H1 (cell line): ENCODE data around the gene KLHL17. TPM values are rescaled to one million over a fixed set of nuclear protein-coding genes. Genes with fewer than 3 reads are reported as not detected.
A peak's percentile ranks its signal among the peaks of the same experiment; 100 is the strongest.

ENCODE experiments used
- CTCF ChIA-PET: fragments of 300-600 bp; sonication (Branson Sonifier 250); formaldehyde crosslinking; loops from one replicate; lab custom pipeline; 2021; ENCODE audit not compliant: partially characterized antibody; lab: Charles Lee
- POLR2A ChIA-PET: fragments of 300-600 bp; sonication (Branson Sonifier 250); formaldehyde crosslinking; loops from one replicate; lab custom pipeline; 2021; ENCODE audit warnings: inconsistent platforms; ENCODE audit not compliant: partially characterized antibody; lab: Charles Lee
- DNase-seq, 2 experiments: peaks; one replicate each; pipeline versions ENCODE4 v3.0.0 to v3.0.0-alpha.2; 2010 to 2022; ENCODE audit warnings: low spot score in 2 of 2, low read depth in 1 of 2, mixed read lengths in 1 of 2
- FAIRE-seq: peaks from 2 replicates; lab custom pipeline; 2011; peaks lifted over from hg19 to GRCh38; lab: Jason Lieb, UNC
- H2AFZ ChIP-seq: 2 replicates; pipeline ENCODE4 v1.8.1; 2012; ENCODE audit warnings: low read length, inconsistent platforms
- H2AK5ac ChIP-seq: 2 replicates; pipeline ENCODE4 v1.6.1; 2013; ENCODE audit warnings: low read depth, low read length
- H2BK120ac ChIP-seq: replicated peaks from 2 replicates; pipeline ENCODE3; 2013; ENCODE audit warnings: low read depth, low read length, inconsistent platforms
- H2BK12ac ChIP-seq: 2 replicates; pipeline ENCODE4 v1.6.1; 2013; ENCODE audit warnings: low read depth, low read length
- H2BK15ac ChIP-seq: 2 replicates; pipeline ENCODE4 v1.6.1; 2013; ENCODE audit warnings: low read length
- H2BK20ac ChIP-seq: 2 replicates; pipeline ENCODE4 v1.6.1; 2013; ENCODE audit warnings: low read length
- H2BK5ac ChIP-seq: 2 replicates; pipeline ENCODE4 v1.6.1; 2013; ENCODE audit warnings: low read depth, low read length
- H3K14ac ChIP-seq: 2 replicates; pipeline ENCODE4 v1.6.1; 2013; ENCODE audit warnings: inconsistent platforms; ENCODE audit not compliant: insufficient read length
- H3K18ac ChIP-seq: 2 replicates; pipeline ENCODE4 v1.6.1; 2013; ENCODE audit warnings: low read length; ENCODE audit errors: extremely low read depth
- H3K23ac ChIP-seq: 2 replicates; pipeline ENCODE4 v1.6.1; 2013; ENCODE audit warnings: inconsistent platforms; ENCODE audit not compliant: insufficient read length
- H3K23me2 ChIP-seq: 2 replicates; pipeline ENCODE4 v1.6.1; 2013; ENCODE audit warnings: low read depth, low read length
- H3K27ac ChIP-seq: 2 replicates; pipeline ENCODE4 v1.6.1; 2011; ENCODE audit warnings: low read depth, low read length, inconsistent platforms
- H3K27me3 ChIP-seq, 4 experiments: replicated peaks in 1 of 4; 1 replicate in 1 of 4; 2 replicates in 3 of 4; pipeline versions ENCODE4 v1.6.1 to v1.8.1; 2011 to 2013; ENCODE audit warnings: low read length in 3 of 4, mild to moderate bottlenecking in 3 of 4, inconsistent platforms in 2 of 4, mixed read lengths in 2 of 4, moderate library complexity in 1 of 4; ENCODE audit not compliant: control insufficient read depth in 3 of 4, insufficient read depth in 3 of 4; ENCODE audit errors: extremely low read depth in 1 of 4
- H3K36me3 ChIP-seq, 4 experiments: 2 replicates each; pipeline versions ENCODE4 v1.6.1 to v1.8.1; 2011 to 2013; ENCODE audit warnings: mild to moderate bottlenecking in 4 of 4, low read length in 3 of 4, moderate library complexity in 2 of 4, control low read depth in 1 of 4, inconsistent platforms in 1 of 4; ENCODE audit not compliant: insufficient read depth in 4 of 4, control insufficient read depth in 2 of 4
- H3K4ac ChIP-seq: replicated peaks from 2 replicates; pipeline ENCODE3; 2013; ENCODE audit warnings: low read length, low read depth, mixed read lengths, inconsistent platforms; ENCODE audit not compliant: insufficient read length
- H3K4me1 ChIP-seq, 4 experiments: replicated peaks in 1 of 4; 1 replicate in 1 of 4; 2 replicates in 3 of 4; pipeline versions ENCODE4 v1.6.1 to v1.8.1; 2011 to 2013; ENCODE audit warnings: low read length in 3 of 4, inconsistent platforms in 2 of 4, mixed read lengths in 1 of 4; ENCODE audit not compliant: insufficient read depth in 4 of 4, control insufficient read depth in 3 of 4
- H3K4me2 ChIP-seq, 2 experiments: 2 replicates each; pipeline versions ENCODE4 v1.6.1 to v1.8.1; 2011 to 2013; ENCODE audit warnings: low read depth in 2 of 2, low read length in 2 of 2, control low read depth in 1 of 2, inconsistent platforms in 1 of 2, mild to moderate bottlenecking in 1 of 2; ENCODE audit not compliant: insufficient read depth in 1 of 2
- H3K4me3 ChIP-seq, 4 experiments: fragments of 200-600, 300-600 bp in 1 of 4; sonication (generic), shearing (Covaris generic), sonication (Bioruptor Twin) in 1 of 4; 2 replicates each; pipeline versions ENCODE4 v1.5.1 to v1.8.1; 2011 to 2016; ENCODE audit warnings: low read length in 4 of 4, low read depth in 3 of 4, control low read depth in 2 of 4, inconsistent platforms in 2 of 4, mild to moderate bottlenecking in 2 of 4, mixed read lengths in 1 of 4, moderate library complexity in 1 of 4; ENCODE audit not compliant: insufficient read depth in 2 of 4; ENCODE audit errors: extremely low read depth in 1 of 4
- H3K56ac ChIP-seq: replicated peaks from 2 replicates; pipeline ENCODE3; 2013; ENCODE audit warnings: low read depth, mild to moderate bottlenecking, mixed read lengths, low read length, inconsistent platforms; ENCODE audit not compliant: insufficient read length
- H3K79me1 ChIP-seq: 2 replicates; pipeline ENCODE4 v1.6.1; 2013; ENCODE audit warnings: low read depth, low read length, control low read depth
- H3K79me2 ChIP-seq, 2 experiments: 2 replicates each; pipeline versions ENCODE4 v1.6.1 to v1.8.1; 2012 to 2013; ENCODE audit warnings: low read length in 2 of 2, mild to moderate bottlenecking in 2 of 2, inconsistent platforms in 1 of 2; ENCODE audit not compliant: insufficient read depth in 2 of 2, control insufficient read depth in 1 of 2
- H3K9ac ChIP-seq, 4 experiments: replicated peaks in 1 of 4; 1 replicate in 1 of 4; 2 replicates in 3 of 4; pipeline versions ENCODE4 v1.6.1 to v1.8.1; 2011 to 2013; ENCODE audit warnings: low read depth in 3 of 4, low read length in 3 of 4, control low read depth in 2 of 4, mild to moderate bottlenecking in 2 of 4, moderate library complexity in 2 of 4, inconsistent platforms in 1 of 4; ENCODE audit errors: extremely low read depth in 1 of 4
- H3K9me3 ChIP-seq, 2 experiments: 2 replicates each; pipeline versions ENCODE4 v1.6.1 to v1.8.1; 2012 to 2013; ENCODE audit warnings: mild to moderate bottlenecking in 2 of 2, moderate library complexity in 2 of 2, control low read depth in 1 of 2, inconsistent platforms in 1 of 2, low read depth in 1 of 2, low read length in 1 of 2, mixed read lengths in 1 of 2; ENCODE audit not compliant: insufficient read depth in 2 of 2
- H4K20me1 ChIP-seq, 2 experiments: replicated peaks in 1 of 2; 2 replicates each; pipeline versions ENCODE3 to v1.8.1; 2011 to 2013; ENCODE audit warnings: inconsistent platforms in 2 of 2, low read length in 2 of 2, mild to moderate bottlenecking in 1 of 2; ENCODE audit not compliant: insufficient read depth in 2 of 2, control insufficient read depth in 1 of 2
- H4K5ac ChIP-seq: 2 replicates; pipeline ENCODE4 v1.6.1; 2013; ENCODE audit warnings: low read length, low read depth, mixed read lengths, inconsistent platforms; ENCODE audit not compliant: insufficient read length
- H4K8ac ChIP-seq: 2 replicates; pipeline ENCODE4 v1.8.0; 2013; ENCODE audit warnings: mild to moderate bottlenecking, moderate library complexity, low read length, inconsistent platforms; ENCODE audit not compliant: insufficient read depth; ENCODE audit errors: extremely low read depth
- H4K91ac ChIP-seq: replicated peaks from 2 replicates; pipeline ENCODE3; 2013; ENCODE audit warnings: low read length, mixed read lengths, inconsistent platforms; ENCODE audit not compliant: insufficient read length
- ATF2 ChIP-seq: IDR thresholded peaks from 2 replicates; pipeline ENCODE4 v1.6.1; 2012; ENCODE audit warnings: low read length, inconsistent platforms
- ATF3 ChIP-seq: IDR thresholded peaks from 2 replicates; pipeline ENCODE4 v1.6.1; 2011; ENCODE audit warnings: low read depth, mild to moderate bottlenecking, low read length; ENCODE audit not compliant: insufficient read depth
- CBX8 ChIP-seq: fragments of 300-800, 300-1000 bp; sonication (generic); IDR thresholded peaks from 2 replicates; pipeline ENCODE4 v1.7.1; 2016; ENCODE audit warnings: low read depth, low read length, borderline replicate concordance
- CTCF ChIP-seq, 3 experiments: IDR thresholded peaks; 1 replicate in 2 of 3; 2 replicates in 1 of 3; pipeline versions ENCODE4 v1.5.1 to v1.6.1; 2011; ENCODE audit warnings: low read length in 3 of 3, mild to moderate bottlenecking in 3 of 3, inconsistent platforms in 2 of 3, low read depth in 1 of 3, moderate library complexity in 1 of 3; ENCODE audit not compliant: insufficient read depth in 1 of 3; ENCODE audit errors: control extremely low read depth in 1 of 3
- E2F6 ChIP-seq: IDR thresholded peaks from 2 replicates; pipeline ENCODE4 v1.6.1; 2012; ENCODE audit warnings: inconsistent platforms
- EZH2 ChIP-seq: fragments of 200-600 bp; sonication (generic); IDR thresholded peaks from 2 replicates; pipeline ENCODE4 v1.7.1; 2012; ENCODE audit warnings: low read depth, mild to moderate bottlenecking, moderate library complexity, low read length, inconsistent platforms; ENCODE audit not compliant: severe bottlenecking
- WGBS, 2 experiments: shearing (Covaris generic) in 1 of 2; methylation state at CpG; one replicate each; pipeline versions ENCODE4 v1.1.6 to v1.1.7; 2013 to 2015; ENCODE audit warnings: low lambda C conversion rate in 2 of 2, mixed read lengths in 2 of 2, inconsistent platforms in 1 of 2, low coverage in 1 of 2, missing lambda C conversion rate in 1 of 2; ENCODE audit not compliant: insufficient replicate concordance in 2 of 2, insufficient coverage in 1 of 2, insufficient read length in 1 of 2; ENCODE audit errors: extremely low coverage in 1 of 2, missing lambda C conversion rate in 1 of 2; 5-methylcytosine and 5-hydroxymethylcytosine counted together
- polyA plus RNA-seq, 7 experiments: library from polyadenylated mRNA; depleted of rRNA in 3 of 7; stranded (reverse) in 5 of 7; unstranded in 2 of 7; fragments of >200 nt in 5 of 7; fragments of 200-250 nt in 2 of 7; gene quantifications; 1 replicate in 5 of 7; 2 replicates in 1 of 7; 4 replicates in 1 of 7; pipeline versions ENCODE4 v1.2.1 to v1.2.3, GENCODE V29; 2011 to 2013; ENCODE audit warnings: missing spikeins in 2 of 7, mixed read lengths in 2 of 7
- total RNA-seq: library from RNA; stranded (reverse); fragmentation: NEBNext Ultra II Directional; extraction: Animal tissue kit (Norgen Biotek cat#: 25700); gene quantifications from 2 replicates; pipeline ENCODE4 v1.2.1, GENCODE V29; 2021

KLHL17 gene
- total and polyA plus RNA-seq, 2 of the 8 experiments (the other 6 are each of a cell fraction or from before 2014, with no cell fraction given) = 32.6 to 36.1 TPM

GRCh38 chr1:1005774-1006304 lies 45.5 kb downstream of the KLHL17 start:
- no peak for FAIRE-seq
- POLR2A ChIA-PET = interaction anchor here (0.9 to 2.1 kb wide), 7 partner anchors 9 to 33 kb away, joined by 3 to 11 read pairs (median 5); no protein-coding TSS in a partner anchor
- H3K9ac ChIP-seq = no peak overlapping the region
- TF ChIP-seq EZH2 (no peak), CTCF (IDR thresholded peaks at IDR 0.05; ENCODE audit: control extremely low read depth in 1 of 3, insufficient read depth in 1 of 3, low read depth in 1 of 3, low read length in 3 of 3) (no peak), ATF3 (no peak), ATF2 (no peak), E2F6 (no peak), CBX8 (no peak)

More at GRCh38 chr1:1005774-1006304, 45.5 kb downstream of the KLHL17 start:
- no peak overlapping the region for H3K56ac ChIP-seq
- H3K36me3 ChIP-seq = no peaks in the 10 kb centered on the region
- H2BK20ac ChIP-seq = no peak overlapping the region
- no peak overlapping the region for H2AK5ac ChIP-seq
- no peak overlapping the region for H2AFZ ChIP-seq
- no peaks in the 10 kb centered on the region for H3K79me2 ChIP-seq
- DNase-seq = no peak
- no peaks in the 10 kb centered on the region for H3K9me3 ChIP-seq
- no peak overlapping the region for H3K4me2 ChIP-seq
- H3K23me2 ChIP-seq = peaks cover 6% of the 10 kb centered on the region; the same call in 1 of the 2 replicates
- peaks cover 0 to 2% of the 10 kb centered on the region in 2 experiments for H4K20me1 ChIP-seq
- H3K4ac ChIP-seq = no peak overlapping the region
- H2BK5ac ChIP-seq = no peak overlapping the region
- no peak overlapping the region for H3K14ac ChIP-seq
- H2BK120ac ChIP-seq = no peak overlapping the region
- 84% methylated on average over 16 of the region's 23 CpGs; no CpG with 5 or more reads in 1 of the 2 experiments for WGBS, 2 experiments
- H2BK12ac ChIP-seq = 0 out of 2 replicates have a peak overlapping the region, but pooled peaks have one; percentile 90
- H4K91ac ChIP-seq = no peak overlapping the region
- H3K18ac ChIP-seq = peak overlapping the region; percentile 13; the same call in 1 of the 2 replicates
- no peak overlapping the region for H3K4me3 ChIP-seq
- CTCF ChIA-PET = interaction anchor here (1.7 to 2.4 kb wide), 3 partner anchors 9 to 13 kb away, joined by 5 to 11 read pairs (median 10); partner anchors contain the start of gene ISG15
- H3K27ac ChIP-seq = no peak overlapping the region
- no peak overlapping the region for H4K5ac ChIP-seq
- H3K79me1 ChIP-seq = no peaks in the 10 kb centered on the region
- H3K27me3 ChIP-seq = peaks cover 10 to 44% (median 25%) of the 10 kb centered on the region in 4 experiments
- no peak overlapping the region for H3K23ac ChIP-seq
- H4K8ac ChIP-seq = no peak overlapping the region; the same call in 1 of the 2 replicates
- peaks cover 0 to 24% (median 10%) of the 10 kb centered on the region in 4 experiments; a peak in 3 of 7 replicates for H3K4me1 ChIP-seq
- peak overlapping the region; percentile 40; the same call in 1 of the 2 replicates for H2BK15ac ChIP-seq
